Caki2 (cell line): ENCODE results near the gene PPIC. TPM values are rescaled to one million over a fixed set of nuclear protein-coding genes. Genes with fewer than 3 reads are reported as not detected.

Experiments
- DNase-seq: peaks from one replicate; pipeline ENCODE4 v3.0.0-alpha.2; 2015; ENCODE audit warnings: low read depth
- in situ Hi-C: cut with HindIII; loops from 2 replicates; pipeline ENCODE4 v1.10.0; 2016; ENCODE audit warnings: low sequenced_read_pairs, low pct_unique_long_range_greater_than_20kb, mixed read lengths
- total RNA-seq: library from RNA; depleted of rRNA; stranded (reverse); fragments of >200 nt; shearing (Covaris generic); gene quantifications from 2 replicates; pipeline ENCODE4 v1.2.3, GENCODE V29; 2014; ENCODE audit warnings: low replicate concordance

The PPIC gene
- total RNA-seq, 1 experiment from 2014 or later, result 21.9 TPM

DNA sequence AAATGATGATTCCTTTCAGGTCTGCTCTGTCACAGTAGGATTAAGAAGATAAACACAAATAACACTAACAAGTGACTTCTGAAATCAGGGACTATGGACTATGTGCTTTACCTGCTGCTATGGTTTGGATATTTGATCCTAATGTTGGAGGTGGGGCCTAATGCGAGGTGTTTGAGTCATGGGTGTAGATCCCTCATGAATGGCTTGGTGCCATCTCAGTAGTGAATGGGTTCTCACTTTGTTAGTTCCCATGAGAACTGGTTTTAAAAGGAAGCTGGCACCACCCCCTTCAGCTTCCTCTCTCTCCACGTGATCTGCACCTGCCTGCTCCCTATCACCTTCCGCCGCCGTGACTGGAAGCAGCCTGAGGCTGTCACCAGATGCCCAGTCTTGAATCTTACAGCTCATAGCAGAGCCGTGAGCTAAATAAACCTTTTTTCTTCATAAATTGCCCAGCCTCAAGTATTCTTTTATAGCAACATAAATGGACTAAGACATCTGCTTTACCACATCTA, 3.3 kb downstream of the PPIC start:
- in situ Hi-C loops, result no loop called here

DNA sequence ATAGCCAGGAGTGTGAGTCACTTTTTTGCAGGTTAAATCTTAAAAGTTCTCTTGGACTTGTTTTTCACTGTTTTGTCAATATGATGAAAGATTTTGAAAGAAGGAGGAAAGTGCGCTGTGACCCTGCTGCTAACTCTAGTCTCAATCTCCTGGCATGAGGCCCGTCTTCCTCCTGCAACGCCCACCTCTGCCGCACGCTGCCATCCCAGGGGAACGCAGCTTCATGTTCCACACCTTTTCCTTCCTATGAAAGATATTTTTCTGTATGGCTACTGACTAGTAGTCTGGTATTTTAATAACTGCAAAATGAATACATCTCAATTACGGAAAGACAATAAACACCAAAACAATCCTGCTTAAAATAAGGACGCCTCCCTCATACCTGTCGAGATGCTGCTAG, 8.3 kb downstream of the PPIC start:
- DNase-seq, result no peak
- in situ Hi-C loops, result no loop called here

More for the DNA sequence above, 3.3 kb downstream of the PPIC start:
- DNase-seq, result no peak

DNA sequence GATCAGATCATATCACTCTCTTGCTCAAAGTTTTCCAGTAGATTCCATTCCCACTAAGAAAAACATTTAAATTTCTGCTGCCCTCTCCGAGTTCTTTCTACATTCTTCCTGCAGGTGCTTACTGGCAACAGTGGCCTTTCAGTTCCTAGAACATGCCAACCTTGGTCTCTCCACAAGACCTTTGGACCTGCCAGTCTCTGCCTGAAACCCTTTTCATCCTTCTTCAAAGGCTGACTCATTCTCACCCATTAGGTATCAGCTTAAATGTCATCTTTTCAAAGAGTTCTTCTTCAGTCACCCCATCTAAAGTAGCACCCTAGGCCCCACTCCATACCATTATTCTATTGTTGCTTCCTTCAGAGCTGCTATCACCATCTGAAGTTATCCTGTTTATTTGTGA, 21.8 kb downstream of the PPIC start:
- no peak for DNase-seq
- in situ Hi-C loops, result no loop called here

DNA sequence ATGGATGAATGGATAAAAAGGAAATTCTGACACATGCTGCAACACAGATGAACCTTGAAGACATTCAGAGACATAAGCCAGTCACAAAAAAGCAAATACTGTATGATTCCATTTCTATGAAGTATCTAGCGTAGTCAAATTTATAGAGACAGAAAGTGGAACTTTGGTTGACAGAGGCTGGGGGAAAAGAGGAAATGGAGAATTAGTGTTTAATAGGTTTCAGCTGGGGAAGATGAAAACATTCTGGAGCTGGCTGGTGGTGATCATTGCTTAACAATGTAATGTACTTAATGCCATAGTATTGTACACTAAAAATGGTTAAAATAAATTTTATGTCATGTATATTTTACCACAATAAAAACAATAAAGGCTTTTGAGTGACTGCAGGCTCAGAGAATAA, 24.2 kb downstream of the PPIC start:
- no peak for DNase-seq
- in situ Hi-C loops, result no loop called here

DNA sequence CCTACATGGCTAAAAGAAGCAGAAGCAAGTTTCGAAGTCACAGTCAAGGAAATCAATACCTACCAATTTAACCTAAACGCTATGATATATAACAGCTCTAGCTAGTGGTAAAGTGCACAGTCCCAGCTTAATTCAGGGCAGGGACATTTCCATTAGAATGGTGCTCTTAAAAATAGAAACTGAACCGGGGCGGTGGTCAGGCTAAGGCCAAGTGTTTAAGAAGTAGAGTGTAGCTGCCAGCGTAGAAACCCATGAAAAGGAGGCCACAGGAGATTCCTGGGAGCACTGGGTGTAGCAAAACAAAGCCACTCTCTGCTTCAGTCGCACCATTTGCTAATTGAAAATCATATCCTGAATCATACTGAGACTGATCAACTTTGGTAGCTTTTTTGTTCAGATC, 28.8 kb downstream of the PPIC start:
- in situ Hi-C loops, result no loop called here
- DNase-seq, result no peak

DNA sequence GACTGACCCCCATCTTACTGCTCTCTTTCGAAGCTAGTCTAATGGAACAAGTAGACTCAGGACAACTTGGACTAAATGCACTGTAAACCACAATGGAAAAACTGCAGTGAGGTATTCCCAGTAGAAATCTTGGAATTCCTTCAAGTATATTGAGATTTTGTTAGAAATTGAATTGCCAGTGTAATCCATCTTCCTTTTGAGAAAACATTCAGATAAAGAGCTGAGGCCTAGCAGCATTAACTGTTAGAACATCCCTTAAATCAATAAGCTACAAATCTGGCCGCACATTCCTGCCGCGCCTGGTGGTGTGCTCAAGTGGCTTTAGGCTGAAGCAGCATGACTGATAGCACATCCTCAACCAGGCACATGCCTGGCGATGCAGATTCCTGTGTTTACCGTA, 29.3 kb downstream of the PPIC start:
- no peak for DNase-seq
- in situ Hi-C loops, result no loop called here

DNA sequence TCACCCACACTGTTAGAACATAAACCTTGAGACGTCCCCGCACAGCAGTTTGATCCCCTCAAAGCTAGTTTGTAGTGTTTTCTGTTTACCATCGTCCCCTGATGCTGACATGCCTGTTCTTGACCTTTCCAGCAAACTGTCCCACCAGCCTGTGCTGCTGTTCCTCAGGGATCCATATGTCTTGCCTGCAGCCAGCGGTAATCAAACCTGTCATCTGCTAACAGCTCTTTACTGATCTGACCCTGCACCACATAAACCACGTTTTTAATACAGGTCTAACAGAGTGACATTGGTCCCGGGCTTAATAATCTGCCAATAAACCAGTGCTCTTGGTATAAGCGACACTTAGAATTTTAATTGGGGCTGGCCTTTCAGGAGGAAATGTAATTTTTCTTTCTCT, 34.7 kb downstream of the PPIC start:
- in situ Hi-C loops, result no loop called here
- no peak for DNase-seq

DNA sequence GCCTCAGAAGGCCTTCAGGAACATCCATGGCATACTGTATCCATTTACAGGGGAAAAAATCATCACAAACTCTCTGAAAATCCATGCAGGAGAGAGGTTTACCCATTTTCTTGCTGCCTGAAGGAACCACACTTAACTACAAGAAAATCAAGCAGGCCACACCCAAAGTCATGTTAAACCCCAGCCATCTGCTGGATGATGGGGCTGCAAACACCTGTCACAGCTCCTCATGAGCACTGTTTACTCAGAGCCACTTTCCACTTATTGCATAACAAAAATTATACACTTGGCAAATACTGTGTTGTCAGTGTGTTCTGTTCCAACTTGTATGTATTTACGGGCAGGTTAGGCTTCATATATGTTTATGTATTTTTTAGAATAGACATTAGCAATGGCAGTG, 35.8 kb downstream of the PPIC start:
- in situ Hi-C loops, result no loop called here
- no peak for DNase-seq

DNA sequence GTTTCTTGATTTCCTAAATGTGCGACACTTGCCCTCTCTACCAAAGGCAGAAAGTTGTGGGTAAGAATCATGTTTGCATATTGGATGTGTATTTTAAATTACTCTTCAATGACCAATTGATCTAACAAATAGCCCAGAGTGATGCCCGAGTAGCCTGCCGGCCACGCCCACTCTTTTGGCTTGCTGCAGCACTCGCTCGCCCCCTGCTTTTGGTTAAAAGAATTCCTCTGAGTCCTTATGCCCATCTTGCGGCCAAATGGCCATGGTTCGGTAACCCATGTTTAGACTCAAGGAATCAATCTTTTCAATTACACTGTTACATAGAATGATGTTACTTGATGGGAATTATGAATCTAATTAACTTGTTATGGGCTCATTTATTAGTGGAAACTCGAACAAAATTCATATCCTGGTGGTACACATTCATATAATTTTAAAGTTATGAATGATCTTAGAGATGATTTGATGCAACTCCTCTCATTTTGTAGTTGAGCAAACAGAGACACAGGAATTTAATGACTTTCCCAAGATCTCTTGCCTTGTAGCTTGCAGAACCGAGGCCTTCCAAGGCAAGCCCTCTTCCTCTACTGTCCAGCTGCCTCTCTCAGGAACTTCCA, 36.5 kb downstream of the PPIC start:
- DNase-seq, result no peak
- in situ Hi-C loops, result no loop called here

DNA sequence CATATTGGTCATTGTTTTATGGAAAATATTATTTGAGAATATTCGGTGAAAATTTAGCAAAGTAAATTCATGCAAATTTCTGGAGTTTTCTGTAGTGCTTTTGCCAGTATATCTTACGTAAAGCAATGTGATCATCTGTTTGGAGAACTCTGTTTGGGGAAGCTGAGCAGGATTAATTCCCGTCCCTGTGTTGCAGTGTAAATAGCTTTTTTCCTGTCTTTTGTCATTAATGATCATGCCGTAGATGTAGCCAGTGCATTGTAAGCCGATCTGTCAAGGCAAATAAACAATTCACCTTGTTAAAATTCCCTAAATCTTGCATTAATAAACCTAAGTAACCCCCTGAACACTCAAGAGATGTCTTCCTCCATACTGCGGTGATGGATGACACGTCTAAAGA, 39.2 kb downstream of the PPIC start:
- in situ Hi-C loops, result no loop called here
- no peak for DNase-seq

DNA sequence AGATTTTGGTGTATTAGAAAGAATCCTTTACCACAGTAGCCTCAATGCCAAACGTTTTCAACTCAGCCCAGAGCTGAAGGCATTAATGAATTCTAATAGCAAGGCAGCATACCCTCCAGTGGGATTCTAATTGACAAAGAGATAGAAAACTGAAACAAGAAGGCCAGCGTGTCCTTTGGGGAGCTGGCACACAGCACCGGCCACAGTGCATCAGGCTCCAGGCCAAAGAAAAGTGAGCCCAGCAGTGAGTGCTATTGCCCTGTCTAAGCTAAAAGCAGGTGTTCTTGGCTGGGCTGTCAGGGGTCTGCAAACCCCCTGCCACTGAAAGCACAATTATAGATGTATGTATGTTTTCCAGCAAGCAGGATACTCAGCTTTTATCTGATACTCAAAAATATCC, 40.4 kb downstream of the PPIC start:
- in situ Hi-C loops, result no loop called here
- DNase-seq, result no peak

DNA sequence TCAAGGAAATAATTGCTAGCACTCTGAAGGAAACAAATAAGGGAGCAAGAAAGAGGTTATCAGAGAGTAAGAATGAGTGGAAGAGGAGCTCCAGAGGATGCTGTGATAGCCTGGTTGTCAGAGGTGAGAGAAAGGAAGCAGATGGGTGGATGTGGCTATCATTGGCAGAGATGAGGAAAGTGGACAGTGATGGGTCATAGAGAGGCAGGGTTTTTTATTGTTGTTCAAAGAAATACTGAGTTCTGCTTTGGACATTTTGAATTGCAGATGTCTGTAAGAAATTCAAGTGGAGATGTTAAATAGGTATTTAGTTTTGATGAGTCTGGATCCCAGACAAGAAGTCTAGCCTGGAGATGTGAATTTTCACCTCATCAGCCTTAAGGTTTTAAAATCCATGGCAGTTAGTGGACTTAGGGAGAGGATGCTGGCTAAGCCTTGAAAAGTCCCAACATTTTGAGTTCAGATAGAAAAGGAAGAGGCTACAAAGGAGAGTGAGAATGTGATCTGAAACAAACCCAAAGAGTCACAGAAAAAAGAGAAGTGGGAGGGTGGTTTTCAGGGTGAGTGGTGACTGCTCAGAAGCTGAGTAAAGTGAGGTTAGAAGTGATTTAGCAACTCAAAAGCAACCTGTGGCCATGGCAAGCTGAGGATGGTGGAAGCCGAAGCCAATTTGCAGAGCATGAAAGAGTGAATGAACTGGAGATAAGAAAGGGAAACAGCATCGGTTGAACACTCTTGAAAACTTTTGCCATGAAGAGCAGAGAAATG, 50.4 kb downstream of the PPIC start:
- in situ Hi-C loops, result no loop called here
- no peak for DNase-seq

DNA sequence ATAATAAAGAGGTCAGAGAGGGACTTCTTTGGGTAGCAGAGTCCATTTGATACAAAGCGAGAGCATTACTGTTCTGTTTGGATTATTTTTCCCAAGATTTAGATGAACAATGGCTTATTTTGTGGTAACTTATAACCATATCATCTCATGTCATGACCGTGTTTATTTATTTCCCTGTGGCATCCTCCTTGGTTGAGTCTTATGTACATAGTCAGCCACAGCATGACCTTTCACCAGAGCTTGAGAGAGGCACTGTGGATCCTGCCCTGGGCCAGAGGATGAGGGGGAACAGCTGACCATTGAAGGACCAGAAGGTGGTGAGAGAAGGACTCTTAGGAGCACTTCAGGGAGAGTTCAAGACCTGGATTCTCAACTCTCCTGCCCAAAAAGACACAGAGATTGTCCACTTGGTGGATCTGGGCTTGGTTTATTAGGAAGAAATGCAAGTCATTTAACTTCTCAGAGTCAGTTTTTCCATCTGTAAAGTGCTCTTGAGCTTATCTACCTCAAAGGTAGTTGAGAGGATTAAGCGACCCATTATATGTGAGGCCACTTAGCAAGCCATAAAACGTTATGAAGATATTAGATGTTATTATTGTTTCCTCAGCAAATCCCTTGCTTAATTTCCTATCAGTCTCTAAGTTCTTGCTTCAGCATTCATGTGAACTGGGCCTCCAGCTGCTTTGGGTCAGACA, 51.4 kb downstream of the PPIC start:
- DNase-seq, result no peak
- in situ Hi-C loops, result no loop called here

DNA sequence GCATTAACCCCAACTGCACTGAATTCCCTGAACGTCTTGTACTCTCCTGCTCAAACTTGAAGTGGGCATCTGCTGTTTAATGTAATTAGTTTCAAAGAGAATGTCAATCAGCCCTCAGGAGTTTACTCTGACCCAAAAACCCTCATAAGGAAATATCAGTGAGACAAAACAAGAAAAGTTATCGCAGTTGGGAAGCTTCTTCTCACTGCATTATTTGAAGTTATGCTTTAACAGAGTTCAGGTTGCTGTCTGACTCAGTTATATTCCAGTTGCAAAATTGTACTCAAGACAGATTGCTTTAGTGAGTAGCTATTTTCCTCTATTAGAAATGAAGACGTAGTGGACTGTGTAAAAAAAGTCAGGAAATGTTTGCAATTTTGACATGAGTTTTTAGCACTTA, 52.1 kb downstream of the PPIC start:
- in situ Hi-C loops, result no loop called here
- no peak for DNase-seq

DNA sequence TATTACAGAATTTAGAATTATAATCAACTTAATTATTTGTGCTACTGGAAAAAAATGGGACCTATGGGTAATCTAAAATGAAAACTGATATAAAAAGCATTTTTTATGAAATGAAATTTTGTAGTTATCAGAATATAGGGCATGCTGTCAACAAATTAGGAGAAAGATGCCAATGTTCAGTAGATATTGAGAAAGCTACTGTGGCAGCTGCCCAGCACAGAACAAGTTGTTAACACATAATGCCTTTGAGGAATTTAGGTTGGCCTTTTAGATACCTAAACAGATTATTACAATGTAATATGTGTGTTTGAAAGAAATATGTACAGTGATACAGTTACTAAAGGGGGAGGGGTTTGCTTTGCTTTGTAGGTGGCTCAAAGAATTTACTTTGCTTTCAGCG, 54.1 kb downstream of the PPIC start:
- DNase-seq, result no peak
- in situ Hi-C loops, result no loop called here

DNA sequence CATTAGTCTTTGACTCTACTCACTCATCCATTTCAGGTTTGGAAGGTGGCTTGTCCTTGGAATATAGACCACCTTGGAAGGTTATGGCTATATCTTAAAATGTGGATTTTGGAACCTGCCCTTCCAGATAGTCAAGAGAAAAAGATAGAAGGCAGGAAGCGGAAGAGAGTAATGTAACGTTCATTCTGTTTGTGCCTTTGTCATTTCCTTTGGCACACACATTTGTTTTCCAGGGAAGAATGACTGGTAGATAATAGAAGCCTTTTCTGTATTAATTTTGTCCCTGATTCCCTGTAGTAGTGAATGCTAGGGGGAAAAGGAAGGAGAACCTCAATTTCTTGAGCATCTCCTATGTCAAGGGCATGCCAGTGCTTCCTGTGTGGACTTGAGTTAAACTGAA, 54.7 kb downstream of the PPIC start:
- in situ Hi-C loops, result no loop called here
- DNase-seq, result no peak

DNA sequence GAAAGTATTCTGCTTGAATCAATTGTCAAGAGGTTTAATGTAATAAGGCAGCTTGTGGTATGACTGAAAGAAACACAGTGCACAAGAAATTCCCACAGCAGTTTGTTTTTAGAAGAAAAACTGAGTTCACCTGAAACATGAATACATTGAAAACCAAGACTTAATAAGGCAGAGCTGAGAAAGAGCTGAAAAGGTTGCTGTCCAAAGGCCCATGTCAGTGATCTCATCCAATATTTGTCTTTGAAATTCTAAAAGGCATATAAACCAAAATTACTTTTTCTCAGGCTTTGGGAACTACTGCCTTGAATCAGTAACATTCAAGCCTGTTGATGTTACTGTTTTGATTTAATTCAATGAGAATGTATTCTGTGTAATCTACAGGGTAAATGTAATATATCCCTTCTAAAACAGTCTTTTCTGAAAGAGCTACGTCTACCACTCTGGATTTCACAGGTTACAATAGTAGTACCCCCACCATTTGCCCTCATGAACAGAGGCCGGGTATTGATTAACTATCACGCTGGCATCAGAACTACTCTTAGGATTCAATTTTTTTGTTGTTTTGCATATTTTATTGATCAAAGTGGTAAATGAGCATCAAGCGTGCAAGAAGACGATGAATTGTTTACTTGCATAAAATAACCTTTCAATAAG, 57.8 kb downstream of the PPIC start:
- in situ Hi-C loops, result no loop called here
- DNase-seq, result no peak

DNA sequence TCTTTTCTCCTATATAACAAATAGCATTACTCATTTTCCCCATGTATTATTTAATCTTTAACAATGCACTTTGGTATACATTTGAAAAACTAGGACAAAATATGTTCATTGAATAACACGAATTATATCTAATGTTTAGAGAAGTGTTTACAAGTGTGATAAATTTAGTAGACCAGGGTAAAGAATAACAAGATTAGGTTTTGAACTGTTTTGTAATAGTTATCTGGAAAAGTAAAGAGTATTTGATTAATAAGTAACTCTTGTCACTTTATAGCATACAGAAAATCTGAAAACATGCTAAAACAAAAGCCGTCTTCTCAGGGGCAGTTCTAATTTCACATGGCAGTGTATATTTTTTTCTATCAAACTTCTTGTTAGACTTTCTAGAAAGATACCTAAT, 58.5 kb downstream of the PPIC start:
- no peak for DNase-seq
- in situ Hi-C loops, result no loop called here

DNA sequence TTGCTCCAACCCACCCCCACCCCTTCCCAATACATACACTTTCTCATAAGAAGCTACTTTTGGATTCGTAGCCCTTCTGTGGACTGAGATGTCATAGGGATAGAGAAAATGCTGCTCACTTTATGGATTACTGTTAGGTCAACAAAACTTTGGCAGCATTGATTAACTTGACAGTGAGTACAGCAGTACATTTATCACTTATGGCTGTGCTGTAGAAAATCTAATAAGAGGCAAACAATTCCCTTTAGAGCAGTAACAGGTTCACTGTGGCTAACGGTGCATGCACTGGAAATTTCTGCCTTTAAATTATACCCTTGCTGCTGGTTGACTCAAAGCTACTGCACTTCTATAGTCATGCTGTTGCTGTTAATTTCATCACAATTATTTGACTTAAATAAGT, 59.2 kb downstream of the PPIC start:
- DNase-seq, result no peak
- in situ Hi-C loops, result no loop called here
